H1 (cell line): Measurements from ENCODE around the gene CTSC. TPM values are rescaled to one million over a fixed set of nuclear protein-coding genes. Genes with fewer than 3 reads are reported as not detected.

Experiments used
- CTCF ChIA-PET: fragments of 300-600 bp; sonication (Branson Sonifier 250); formaldehyde crosslinking; loops from one replicate; lab custom pipeline; 2021; ENCODE audit not compliant: partially characterized antibody; lab: Charles Lee
- POLR2A ChIA-PET: fragments of 300-600 bp; sonication (Branson Sonifier 250); formaldehyde crosslinking; loops from one replicate; lab custom pipeline; 2021; ENCODE audit warnings: inconsistent platforms; ENCODE audit not compliant: partially characterized antibody; lab: Charles Lee
- DNase-seq, 2 experiments: peaks; one replicate each; pipeline versions ENCODE4 v3.0.0 to v3.0.0-alpha.2; 2010 to 2022; ENCODE audit warnings: low spot score in 2 of 2, low read depth in 1 of 2, mixed read lengths in 1 of 2
- FAIRE-seq: peaks from 2 replicates; lab custom pipeline; 2011; peaks lifted over from hg19 to GRCh38; lab: Jason Lieb, UNC
- H2AFZ ChIP-seq: 2 replicates; pipeline ENCODE4 v1.8.1; 2012; ENCODE audit warnings: low read length, inconsistent platforms
- H2AK5ac ChIP-seq: 2 replicates; pipeline ENCODE4 v1.6.1; 2013; ENCODE audit warnings: low read depth, low read length
- H2BK120ac ChIP-seq: replicated peaks from 2 replicates; pipeline ENCODE3; 2013; ENCODE audit warnings: low read depth, low read length, inconsistent platforms
- H2BK12ac ChIP-seq: 2 replicates; pipeline ENCODE4 v1.6.1; 2013; ENCODE audit warnings: low read depth, low read length
- H2BK15ac ChIP-seq: 2 replicates; pipeline ENCODE4 v1.6.1; 2013; ENCODE audit warnings: low read length
- H2BK20ac ChIP-seq: 2 replicates; pipeline ENCODE4 v1.6.1; 2013; ENCODE audit warnings: low read length
- H2BK5ac ChIP-seq: 2 replicates; pipeline ENCODE4 v1.6.1; 2013; ENCODE audit warnings: low read depth, low read length
- H3K14ac ChIP-seq: 2 replicates; pipeline ENCODE4 v1.6.1; 2013; ENCODE audit warnings: inconsistent platforms; ENCODE audit not compliant: insufficient read length
- H3K18ac ChIP-seq: 2 replicates; pipeline ENCODE4 v1.6.1; 2013; ENCODE audit warnings: low read length; ENCODE audit errors: extremely low read depth
- H3K23ac ChIP-seq: 2 replicates; pipeline ENCODE4 v1.6.1; 2013; ENCODE audit warnings: inconsistent platforms; ENCODE audit not compliant: insufficient read length
- H3K23me2 ChIP-seq: 2 replicates; pipeline ENCODE4 v1.6.1; 2013; ENCODE audit warnings: low read depth, low read length
- H3K27ac ChIP-seq: 2 replicates; pipeline ENCODE4 v1.6.1; 2011; ENCODE audit warnings: low read depth, low read length, inconsistent platforms
- H3K27me3 ChIP-seq, 4 experiments: replicated peaks in 1 of 4; 1 replicate in 1 of 4; 2 replicates in 3 of 4; pipeline versions ENCODE4 v1.6.1 to v1.8.1; 2011 to 2013; ENCODE audit warnings: low read length in 3 of 4, mild to moderate bottlenecking in 3 of 4, inconsistent platforms in 2 of 4, mixed read lengths in 2 of 4, moderate library complexity in 1 of 4; ENCODE audit not compliant: control insufficient read depth in 3 of 4, insufficient read depth in 3 of 4; ENCODE audit errors: extremely low read depth in 1 of 4
- H3K36me3 ChIP-seq, 4 experiments: 2 replicates each; pipeline versions ENCODE4 v1.6.1 to v1.8.1; 2011 to 2013; ENCODE audit warnings: mild to moderate bottlenecking in 4 of 4, low read length in 3 of 4, moderate library complexity in 2 of 4, control low read depth in 1 of 4, inconsistent platforms in 1 of 4; ENCODE audit not compliant: insufficient read depth in 4 of 4, control insufficient read depth in 2 of 4
- H3K4ac ChIP-seq: replicated peaks from 2 replicates; pipeline ENCODE3; 2013; ENCODE audit warnings: low read length, low read depth, mixed read lengths, inconsistent platforms; ENCODE audit not compliant: insufficient read length
- H3K4me1 ChIP-seq, 4 experiments: replicated peaks in 1 of 4; 1 replicate in 1 of 4; 2 replicates in 3 of 4; pipeline versions ENCODE4 v1.6.1 to v1.8.1; 2011 to 2013; ENCODE audit warnings: low read length in 3 of 4, inconsistent platforms in 2 of 4, mixed read lengths in 1 of 4; ENCODE audit not compliant: insufficient read depth in 4 of 4, control insufficient read depth in 3 of 4
- H3K4me2 ChIP-seq, 2 experiments: 2 replicates each; pipeline versions ENCODE4 v1.6.1 to v1.8.1; 2011 to 2013; ENCODE audit warnings: low read depth in 2 of 2, low read length in 2 of 2, control low read depth in 1 of 2, inconsistent platforms in 1 of 2, mild to moderate bottlenecking in 1 of 2; ENCODE audit not compliant: insufficient read depth in 1 of 2
- H3K4me3 ChIP-seq, 4 experiments: fragments of 200-600, 300-600 bp in 1 of 4; sonication (generic), shearing (Covaris generic), sonication (Bioruptor Twin) in 1 of 4; 2 replicates each; pipeline versions ENCODE4 v1.5.1 to v1.8.1; 2011 to 2016; ENCODE audit warnings: low read length in 4 of 4, low read depth in 3 of 4, control low read depth in 2 of 4, inconsistent platforms in 2 of 4, mild to moderate bottlenecking in 2 of 4, mixed read lengths in 1 of 4, moderate library complexity in 1 of 4; ENCODE audit not compliant: insufficient read depth in 2 of 4; ENCODE audit errors: extremely low read depth in 1 of 4
- H3K56ac ChIP-seq: replicated peaks from 2 replicates; pipeline ENCODE3; 2013; ENCODE audit warnings: low read depth, mild to moderate bottlenecking, mixed read lengths, low read length, inconsistent platforms; ENCODE audit not compliant: insufficient read length
- H3K79me1 ChIP-seq: 2 replicates; pipeline ENCODE4 v1.6.1; 2013; ENCODE audit warnings: low read depth, low read length, control low read depth
- H3K79me2 ChIP-seq, 2 experiments: 2 replicates each; pipeline versions ENCODE4 v1.6.1 to v1.8.1; 2012 to 2013; ENCODE audit warnings: low read length in 2 of 2, mild to moderate bottlenecking in 2 of 2, inconsistent platforms in 1 of 2; ENCODE audit not compliant: insufficient read depth in 2 of 2, control insufficient read depth in 1 of 2
- H3K9ac ChIP-seq, 4 experiments: replicated peaks in 1 of 4; 1 replicate in 1 of 4; 2 replicates in 3 of 4; pipeline versions ENCODE4 v1.6.1 to v1.8.1; 2011 to 2013; ENCODE audit warnings: low read depth in 3 of 4, low read length in 3 of 4, control low read depth in 2 of 4, mild to moderate bottlenecking in 2 of 4, moderate library complexity in 2 of 4, inconsistent platforms in 1 of 4; ENCODE audit errors: extremely low read depth in 1 of 4
- H3K9me3 ChIP-seq, 2 experiments: 2 replicates each; pipeline versions ENCODE4 v1.6.1 to v1.8.1; 2012 to 2013; ENCODE audit warnings: mild to moderate bottlenecking in 2 of 2, moderate library complexity in 2 of 2, control low read depth in 1 of 2, inconsistent platforms in 1 of 2, low read depth in 1 of 2, low read length in 1 of 2, mixed read lengths in 1 of 2; ENCODE audit not compliant: insufficient read depth in 2 of 2
- H4K20me1 ChIP-seq, 2 experiments: replicated peaks in 1 of 2; 2 replicates each; pipeline versions ENCODE3 to v1.8.1; 2011 to 2013; ENCODE audit warnings: inconsistent platforms in 2 of 2, low read length in 2 of 2, mild to moderate bottlenecking in 1 of 2; ENCODE audit not compliant: insufficient read depth in 2 of 2, control insufficient read depth in 1 of 2
- H4K5ac ChIP-seq: 2 replicates; pipeline ENCODE4 v1.6.1; 2013; ENCODE audit warnings: low read length, low read depth, mixed read lengths, inconsistent platforms; ENCODE audit not compliant: insufficient read length
- H4K8ac ChIP-seq: 2 replicates; pipeline ENCODE4 v1.8.0; 2013; ENCODE audit warnings: mild to moderate bottlenecking, moderate library complexity, low read length, inconsistent platforms; ENCODE audit not compliant: insufficient read depth; ENCODE audit errors: extremely low read depth
- H4K91ac ChIP-seq: replicated peaks from 2 replicates; pipeline ENCODE3; 2013; ENCODE audit warnings: low read length, mixed read lengths, inconsistent platforms; ENCODE audit not compliant: insufficient read length
- SIRT6 ChIP-seq: IDR thresholded peaks from one replicate; pipeline ENCODE4 v1.7.1; 2012; ENCODE audit warnings: low read length, inconsistent platforms
- WGBS, 2 experiments: shearing (Covaris generic) in 1 of 2; methylation state at CpG; one replicate each; pipeline versions ENCODE4 v1.1.6 to v1.1.7; 2013 to 2015; ENCODE audit warnings: low lambda C conversion rate in 2 of 2, mixed read lengths in 2 of 2, inconsistent platforms in 1 of 2, low coverage in 1 of 2, missing lambda C conversion rate in 1 of 2; ENCODE audit not compliant: insufficient replicate concordance in 2 of 2, insufficient coverage in 1 of 2, insufficient read length in 1 of 2; ENCODE audit errors: extremely low coverage in 1 of 2, missing lambda C conversion rate in 1 of 2; 5-methylcytosine and 5-hydroxymethylcytosine counted together
- polyA plus RNA-seq, 7 experiments: library from polyadenylated mRNA; depleted of rRNA in 3 of 7; stranded (reverse) in 5 of 7; unstranded in 2 of 7; fragments of >200 nt in 5 of 7; fragments of 200-250 nt in 2 of 7; gene quantifications; 1 replicate in 5 of 7; 2 replicates in 1 of 7; 4 replicates in 1 of 7; pipeline versions ENCODE4 v1.2.1 to v1.2.3, GENCODE V29; 2011 to 2013; ENCODE audit warnings: missing spikeins in 2 of 7, mixed read lengths in 2 of 7
- total RNA-seq: library from RNA; stranded (reverse); fragmentation: NEBNext Ultra II Directional; extraction: Animal tissue kit (Norgen Biotek cat#: 25700); gene quantifications from 2 replicates; pipeline ENCODE4 v1.2.1, GENCODE V29; 2021
- TF ChIP-seq, protein P1 (sequence below): IDR thresholded peaks from 2 replicates; pipeline ENCODE4 v1.6.1; 2012; ENCODE audit warnings: inconsistent platforms

Gene CTSC
- total and polyA plus RNA-seq, 2 of the 8 experiments (the other 6 are each of a cell fraction or from before 2014, with no cell fraction given), result 347 to 369 TPM

DNA sequence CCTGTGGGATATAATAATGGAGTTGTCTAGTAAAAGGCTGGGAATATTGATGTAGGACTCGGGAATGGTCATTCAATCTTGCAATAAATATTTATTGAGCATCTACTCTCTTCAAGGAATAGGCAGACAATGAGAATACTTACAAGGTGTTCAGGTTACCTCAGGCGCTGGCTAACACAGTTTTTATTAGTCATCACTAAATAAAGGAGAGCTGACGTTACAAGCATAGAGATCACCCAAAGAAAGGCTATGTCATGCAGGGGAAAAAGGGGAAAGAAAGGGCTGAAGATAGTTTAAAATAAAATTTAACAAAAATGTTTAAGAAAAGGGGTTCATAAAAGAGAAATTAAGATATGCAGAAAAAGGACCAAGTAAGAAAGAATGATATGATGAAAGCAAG lies 15.8 kb upstream of the CTSC start:
- H3K4me3 ChIP-seq, result no peak overlapping the region
- no peaks in the 10 kb centered on the region for H3K9me3 ChIP-seq
- no peak overlapping the region for H2AK5ac ChIP-seq
- H2BK12ac ChIP-seq, result no peak overlapping the region
- H3K18ac ChIP-seq, result no peak overlapping the region
- no peaks in the 10 kb centered on the region for H3K23me2 ChIP-seq
- CTCF ChIA-PET, result interaction anchor here (1.3 to 4.2 kb wide), 2 partner anchors 11 to 132 kb away, joined by 4 to 20 read pairs; no protein-coding TSS in a partner anchor
- peaks cover 0 to 5% (median 0%) of the 10 kb centered on the region in 4 experiments; a peak in 1 of 7 replicates for H3K4me1 ChIP-seq
- H2BK120ac ChIP-seq, result no peak overlapping the region
- no peak overlapping the region for H3K4me2 ChIP-seq
- TF ChIP-seq, protein P1, sequence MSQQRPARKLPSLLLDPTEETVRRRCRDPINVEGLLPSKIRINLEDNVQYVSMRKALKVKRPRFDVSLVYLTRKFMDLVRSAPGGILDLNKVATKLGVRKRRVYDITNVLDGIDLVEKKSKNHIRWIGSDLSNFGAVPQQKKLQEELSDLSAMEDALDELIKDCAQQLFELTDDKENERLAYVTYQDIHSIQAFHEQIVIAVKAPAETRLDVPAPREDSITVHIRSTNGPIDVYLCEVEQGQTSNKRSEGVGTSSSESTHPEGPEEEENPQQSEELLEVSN, result no peak
- no peak for TF ChIP-seq SIRT6
- H4K91ac ChIP-seq, result no peak overlapping the region
- H3K23ac ChIP-seq, result no peak overlapping the region
- no peak overlapping the region for H2BK5ac ChIP-seq
- FAIRE-seq (no peak), DNase-seq (no peak)
- WGBS, 2 experiments, result 87% methylated on average over 3 of the region's 3 CpGs; no CpG with 5 or more reads in 1 of the 2 experiments
- H3K56ac ChIP-seq, result no peak overlapping the region
- H2BK20ac ChIP-seq, result no peak overlapping the region
- no peak overlapping the region for H4K8ac ChIP-seq
- no peak overlapping the region for H2AFZ ChIP-seq
- no peaks in the 10 kb centered on the region for H3K79me2 ChIP-seq
- no peak overlapping the region for H3K14ac ChIP-seq
- no peak overlapping the region for H3K27ac ChIP-seq
- H2BK15ac ChIP-seq, result no peak overlapping the region
- no peaks in the 10 kb centered on the region for H3K36me3 ChIP-seq
- no peaks in the 10 kb centered on the region for H3K27me3 ChIP-seq
- no peak overlapping the region for H4K5ac ChIP-seq
- H3K79me1 ChIP-seq, result no peaks in the 10 kb centered on the region
- no peaks in the 10 kb centered on the region for H4K20me1 ChIP-seq
- POLR2A ChIA-PET, result interaction anchor here (1.0 kb wide), 1 partner anchor 24 kb away, joined by 4 read pairs; no protein-coding TSS in a partner anchor
- H3K9ac ChIP-seq, result no peak overlapping the region
- no peak overlapping the region for H3K4ac ChIP-seq
